IPS DF 6.9 (cell line): ENCODE data around the gene MYO1E.

ENCODE experiments used
- DNase-seq: peaks from one replicate; pipeline ENCODE4 v3.0.0-alpha.2; 2013; ENCODE audit warnings: low read depth, low spot score
- H3K27ac ChIP-seq: one replicate; pipeline ENCODE4 v1.5.1; 2013; ENCODE audit warnings: low read length, control low read depth
- H3K27me3 ChIP-seq: 2 replicates; pipeline ENCODE4 v1.6.1; 2013; ENCODE audit warnings: mild to moderate bottlenecking, low read length; ENCODE audit not compliant: control insufficient read depth, insufficient read depth
- H3K36me3 ChIP-seq: 2 replicates; pipeline ENCODE4 v1.6.1; 2013; ENCODE audit warnings: low read length; ENCODE audit not compliant: control insufficient read depth, insufficient read depth
- H3K4me1 ChIP-seq: 2 replicates; pipeline ENCODE4 v1.6.1; 2013; ENCODE audit warnings: low read length; ENCODE audit not compliant: control insufficient read depth, insufficient read depth
- H3K4me3 ChIP-seq: 2 replicates; pipeline ENCODE4 v1.5.1; 2013; ENCODE audit warnings: mild to moderate bottlenecking, low read length
- H3K9me3 ChIP-seq: 2 replicates; pipeline ENCODE4 v1.6.1; 2013; ENCODE audit warnings: low read length, inconsistent platforms; ENCODE audit not compliant: control insufficient read depth, insufficient read depth
- WGBS: extraction: QIAGEN DNeasy Blood & Tissue Kit; methylation state at CpG from one replicate; pipeline ENCODE4 v1.1.7; 2013; ENCODE audit warnings: mixed read lengths, missing lambda C conversion rate; ENCODE audit not compliant: insufficient read length, insufficient coverage; 5-methylcytosine and 5-hydroxymethylcytosine counted together

Gene MYO1E

DNA sequence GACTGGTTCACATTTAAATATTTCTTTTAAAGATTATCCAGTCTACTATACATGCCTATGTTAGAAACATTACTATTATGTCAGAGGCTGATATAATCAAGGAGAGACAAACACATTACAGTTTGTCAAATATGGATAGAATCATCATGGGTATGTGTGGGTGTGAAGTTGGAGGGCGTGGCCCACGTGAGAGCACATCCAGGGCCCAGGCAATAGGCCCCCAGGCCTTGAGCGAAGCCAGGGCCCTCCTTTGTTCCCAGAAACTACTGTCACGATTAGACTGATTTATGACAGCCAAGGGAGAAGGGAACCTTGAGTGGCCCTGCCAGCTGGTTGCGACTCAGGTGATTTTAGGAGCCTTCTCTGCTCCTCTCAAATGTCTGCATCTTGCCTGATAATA, 193.0 kb downstream of the MYO1E start:
- WGBS = no CpG with 5 or more reads among the region's 5 CpGs
- no peaks in the 10 kb centered on the region for H3K4me1 ChIP-seq

DNA sequence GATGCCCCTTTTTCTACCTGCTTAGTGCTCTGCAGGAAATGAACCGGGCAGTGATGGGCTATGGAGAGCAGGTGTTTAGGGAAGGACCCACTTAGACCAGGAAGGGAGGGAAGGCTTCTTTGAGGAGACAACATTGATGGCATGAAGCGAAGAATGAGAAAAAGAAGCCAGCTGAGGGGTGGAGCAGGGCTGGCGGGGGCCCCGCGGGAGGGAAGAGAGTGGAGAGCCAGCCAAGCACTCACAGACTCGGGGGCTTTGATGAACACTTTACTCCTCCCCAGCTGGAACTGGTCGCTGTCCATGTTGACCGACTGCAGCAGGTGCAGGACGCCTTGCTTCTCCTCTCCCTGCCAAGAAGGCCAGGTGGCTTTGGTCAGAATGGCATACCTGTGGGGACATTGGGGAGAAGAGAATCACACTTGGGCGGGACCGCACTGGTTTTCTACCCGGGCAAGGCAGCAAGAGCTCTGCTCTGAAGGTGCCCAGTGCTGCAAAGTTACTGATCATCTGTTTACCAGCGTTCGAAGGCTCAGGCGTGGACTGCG, 194.4 kb downstream of the MYO1E start:
- Histone ChIP-seq H3K9me3 (no peaks in the 10 kb centered on the region), H3K27ac (no peak overlapping the region), H3K27me3 (no peaks in the 10 kb centered on the region), H3K4me1 (no peaks in the 10 kb centered on the region), H3K4me3 (no peak overlapping the region), H3K36me3 (peaks cover 6% of the 10 kb centered on the region; the same call in 1 of the 2 replicates)
- DNase-seq = no peak
- no CpG with 5 or more reads among the region's 16 CpGs for WGBS

More for the DNA sequence above, 193.0 kb downstream of the MYO1E start:
- DNase-seq = no peak
- no peak overlapping the region for H3K4me3 ChIP-seq
- no peaks in the 10 kb centered on the region for H3K27me3 ChIP-seq
- no peaks in the 10 kb centered on the region for H3K9me3 ChIP-seq
- H3K36me3 ChIP-seq = peaks cover 6% of the 10 kb centered on the region; the same call in 1 of the 2 replicates
- H3K27ac ChIP-seq = no peak overlapping the region

- no peaks in the 10 kb centered on the region for H3K9me3 ChIP-seq
- no peaks in the 10 kb centered on the region for H3K4me1 ChIP-seq
- DNase-seq = no peak
- H3K27ac ChIP-seq = no peak overlapping the region
- no peak overlapping the region for H3K4me3 ChIP-seq
- peaks cover 6% of the 10 kb centered on the region; the same call in 1 of the 2 replicates for H3K36me3 ChIP-seq
- H3K27me3 ChIP-seq = no peaks in the 10 kb centered on the region
- no CpG with 5 or more reads among the region's 4 CpGs for WGBS
Observed at GRCh38 chr15:59177317-59177660, 195.4 kb downstream of the MYO1E start.

DNA sequence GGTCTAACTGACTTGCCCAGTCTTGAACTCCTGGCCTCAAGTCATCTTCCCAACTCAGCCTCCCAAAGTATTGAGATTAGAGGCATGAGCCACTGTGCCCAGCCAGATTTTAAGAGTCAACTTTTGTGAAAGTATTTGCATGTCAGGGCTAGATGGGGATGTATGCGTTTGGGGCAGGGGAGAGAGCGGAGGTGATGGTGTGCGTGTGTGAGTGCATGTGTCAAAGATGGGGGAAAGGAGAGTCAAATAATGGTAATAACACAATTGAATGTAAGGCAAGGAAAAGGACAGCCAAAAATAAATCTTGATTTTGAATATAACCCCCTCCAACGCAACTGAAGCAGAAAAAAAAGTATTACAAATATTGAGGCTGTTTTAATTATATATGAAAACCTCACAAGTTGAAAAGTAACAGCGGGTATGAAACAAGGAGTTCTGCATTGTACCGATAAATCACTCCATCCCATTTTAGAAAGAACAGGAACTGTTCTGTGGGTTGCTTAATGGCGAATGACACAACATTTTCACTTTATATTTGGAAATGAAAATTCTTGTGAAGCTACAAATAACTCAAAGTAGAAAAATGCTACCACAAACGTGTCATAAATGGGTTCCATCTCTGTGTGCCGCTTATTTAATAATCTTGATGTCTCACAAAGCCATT, 195.9 kb downstream of the MYO1E start:
- no peak for DNase-seq
- WGBS = 100% methylated on average over 3 of the region's 9 CpGs
- no peaks in the 10 kb centered on the region for H3K4me1 ChIP-seq
- no peaks in the 10 kb centered on the region for H3K27me3 ChIP-seq
- no peak overlapping the region for H3K27ac ChIP-seq
- H3K36me3 ChIP-seq = peaks cover 6% of the 10 kb centered on the region; the same call in 1 of the 2 replicates
- no peaks in the 10 kb centered on the region for H3K9me3 ChIP-seq
- H3K4me3 ChIP-seq = no peak overlapping the region

DNA sequence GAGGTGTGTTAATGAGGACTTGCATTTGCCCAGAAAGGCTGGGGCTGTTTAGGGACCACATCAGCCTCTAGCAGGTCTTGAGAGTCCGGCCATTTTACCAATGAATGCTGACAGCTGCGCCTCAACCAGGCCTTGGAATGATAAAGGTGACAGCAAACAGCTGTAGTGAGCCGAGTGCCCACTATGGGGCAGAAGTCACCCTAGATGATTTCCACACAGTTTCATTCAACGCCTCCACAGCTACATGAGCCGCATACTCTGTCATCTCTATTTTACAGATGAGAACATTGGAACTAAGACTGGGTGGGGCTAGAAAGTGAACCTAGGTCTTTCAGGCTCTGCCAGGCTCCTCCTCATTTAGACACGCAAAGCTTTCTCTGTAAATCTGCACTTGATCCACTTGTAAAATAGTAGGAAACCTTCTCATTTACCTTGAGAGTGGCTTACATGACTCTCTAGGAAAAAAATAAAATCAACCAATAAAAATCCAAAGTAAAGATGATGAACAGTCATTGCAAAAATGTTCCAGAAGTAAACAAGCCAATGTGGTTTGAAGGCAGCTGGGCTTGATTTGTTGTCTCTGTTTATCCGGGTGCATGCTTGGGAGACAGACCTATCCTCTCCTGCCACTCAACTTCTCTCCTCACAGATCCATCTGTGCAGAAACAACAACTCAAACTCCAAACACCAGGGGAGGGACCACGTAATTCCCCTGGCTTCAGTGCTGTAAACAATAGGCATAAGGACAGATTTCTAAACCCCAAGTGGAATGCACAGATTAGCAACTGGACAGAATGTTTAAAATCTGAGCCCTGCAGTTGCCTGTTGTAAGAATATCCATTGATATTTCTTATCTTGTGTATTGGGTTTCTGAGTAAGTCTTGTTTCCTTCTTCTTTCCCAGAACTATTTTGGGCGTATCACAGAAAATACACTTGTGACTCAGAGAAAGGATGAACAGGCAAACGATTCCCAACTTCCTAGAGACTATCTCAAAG, 197.5 kb downstream of the MYO1E start:
- Histone ChIP-seq H3K4me3 (no peak overlapping the region), H3K27ac (no peak overlapping the region), H3K36me3 (peaks cover 11% of the 10 kb centered on the region; the same call in 1 of the 2 replicates), H3K9me3 (no peaks in the 10 kb centered on the region), H3K4me1 (no peaks in the 10 kb centered on the region), H3K27me3 (no peaks in the 10 kb centered on the region)
- no CpG with 5 or more reads among the region's 10 CpGs for WGBS
- DNase-seq = no peak

- Histone ChIP-seq H3K36me3 (peaks cover 11% of the 10 kb centered on the region; the same call in 1 of the 2 replicates), H3K9me3 (no peaks in the 10 kb centered on the region), H3K4me1 (no peaks in the 10 kb centered on the region), H3K27me3 (no peaks in the 10 kb centered on the region), H3K27ac (no peak overlapping the region), H3K4me3 (no peak overlapping the region)
- no peak for DNase-seq
- WGBS = no CpG with 5 or more reads among the region's 12 CpGs
Observed at GRCh38 chr15:59174151-59174834, 198.4 kb downstream of the MYO1E start.

GRCh38 chr15:59173194-59173593, 199.5 kb downstream of the MYO1E start:
- Histone ChIP-seq H3K36me3 (peaks cover 10% of the 10 kb centered on the region; the same call in 1 of the 2 replicates), H3K27me3 (no peaks in the 10 kb centered on the region), H3K4me3 (no peak overlapping the region), H3K9me3 (no peaks in the 10 kb centered on the region), H3K4me1 (no peaks in the 10 kb centered on the region), H3K27ac (no peak overlapping the region)
- DNase-seq = no peak
- 100% methylated on average over 2 of the region's 5 CpGs for WGBS

DNA sequence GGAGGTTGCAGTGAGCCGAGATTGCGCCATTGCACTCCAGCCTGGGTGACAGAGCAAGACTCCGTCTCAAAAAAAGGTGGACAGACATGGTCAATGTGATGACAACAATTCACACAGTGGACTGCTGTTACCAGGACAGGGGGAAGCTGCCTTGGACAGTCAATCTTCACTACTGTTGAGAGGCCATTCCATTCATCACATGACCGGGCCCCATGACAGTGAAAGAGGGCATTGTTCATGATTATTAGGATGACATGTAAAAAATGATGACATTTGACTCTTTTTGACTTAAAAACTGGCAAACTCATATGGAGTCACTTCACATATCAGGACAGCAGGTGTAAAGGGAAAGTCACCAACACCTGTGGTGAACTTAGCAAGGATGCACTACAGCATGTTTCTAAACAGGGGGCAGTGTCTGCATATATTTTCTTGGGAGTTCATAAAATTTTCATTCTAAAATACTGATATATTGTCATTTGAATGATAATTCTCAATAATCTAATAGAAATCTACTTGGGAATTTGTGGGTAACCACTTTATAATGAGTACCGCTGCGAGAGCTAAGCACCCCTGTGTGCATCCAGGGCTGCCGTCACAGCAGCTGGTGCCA, 200.3 kb downstream of the MYO1E start:
- Histone ChIP-seq H3K27ac (no peak overlapping the region), H3K9me3 (no peaks in the 10 kb centered on the region), H3K36me3 (peaks cover 6% of the 10 kb centered on the region; the same call in 1 of the 2 replicates), H3K4me3 (no peak overlapping the region), H3K4me1 (no peaks in the 10 kb centered on the region), H3K27me3 (no peaks in the 10 kb centered on the region)
- WGBS = no CpG with 5 or more reads among the region's 7 CpGs
- DNase-seq = no peak

GRCh38 chr15:59171067-59171397, 201.6 kb downstream of the MYO1E start:
- Histone ChIP-seq H3K9me3 (no peaks in the 10 kb centered on the region), H3K4me1 (no peaks in the 10 kb centered on the region), H3K4me3 (no peak overlapping the region), H3K27me3 (no peaks in the 10 kb centered on the region), H3K27ac (no peak overlapping the region), H3K36me3 (peaks cover 6% of the 10 kb centered on the region; the same call in 1 of the 2 replicates)
- no peak for DNase-seq
- WGBS = no CpG with 5 or more reads among the region's 8 CpGs
